ENCODE measurements around the gene DSE. TPM values are rescaled to one million over a fixed set of nuclear protein-coding genes. Genes with fewer than 3 reads are reported as not detected.
"Not testable (repeated sequence)": the region's sequence is repeated elsewhere in the genome, so short reads cannot be mapped to it uniquely, and the experiment has no call there.

Gene DSE
- total RNA-seq, 4 donors from 2014 or later = 79.5 to 95.5 (median 81.7) TPM

GRCh38 chr6:116335612-116336215 lies 35.0 kb upstream of the DSE start:
- TF ChIP-seq CTCF (IDR thresholded peaks at IDR 0.05) (no peak), POLR2A (IDR thresholded peaks at IDR 0.05) (no peak), EP300 (IDR thresholded peaks at IDR 0.05) (no peak)
- peaks cover 0 to 6% (median 0%) of the 10 kb centered on the region in 4 donors for H3K4me1 ChIP-seq
- H3K4me3 ChIP-seq = no peak overlapping the region
- WGBS, 2 donors = 80 to 87% methylated on average over 1 of the region's 1 CpG
- DNase-seq (ENCODE audit: low spot score in 2 of 2) = no peak
- no peaks in the 10 kb centered on the region for H3K36me3 ChIP-seq
- H3K27ac ChIP-seq = no peak overlapping the region
- no peaks in the 10 kb centered on the region for H3K9me3 ChIP-seq
- no peaks in the 10 kb centered on the region for H3K27me3 ChIP-seq

- Histone ChIP-seq H3K4me1 (peaks cover 0 to 6% (median 0%) of the 10 kb centered on the region in 4 donors), H3K27me3 (no peaks in the 10 kb centered on the region), H3K9me3 (no peaks in the 10 kb centered on the region), H3K4me3 (no peak overlapping the region), H3K27ac (peak overlapping the region in 2 of 4 donors; percentile 25 to 50), H3K36me3 (no peaks in the 10 kb centered on the region)
- no peak for DNase-seq (ENCODE audit: low spot score in 2 of 2)
- WGBS, 2 donors = 71 to 79% methylated on average over 2 of the region's 2 CpGs
- TF ChIP-seq EP300 (IDR thresholded peaks at IDR 0.05) = no peak
- no peak for TF ChIP-seq CTCF (IDR thresholded peaks at IDR 0.05)
- no peak for TF ChIP-seq POLR2A (IDR thresholded peaks at IDR 0.05)
These were observed 31.8 kb upstream of the DSE start for GRCh38 chr6:116338943-116339342.

- not testable (repeated sequence) for H3K36me3 ChIP-seq; H3K27me3 ChIP-seq; H3K4me3 ChIP-seq; H3K4me1 ChIP-seq; DNase-seq (ENCODE audit: low spot score in 2 of 2); H3K27ac ChIP-seq; H3K9me3 ChIP-seq
- WGBS, 2 donors = 96 to 98% methylated on average over 5 of the region's 5 CpGs
These were observed 30.1 kb upstream of the DSE start for GRCh38 chr6:116340625-116341024.

DNA sequence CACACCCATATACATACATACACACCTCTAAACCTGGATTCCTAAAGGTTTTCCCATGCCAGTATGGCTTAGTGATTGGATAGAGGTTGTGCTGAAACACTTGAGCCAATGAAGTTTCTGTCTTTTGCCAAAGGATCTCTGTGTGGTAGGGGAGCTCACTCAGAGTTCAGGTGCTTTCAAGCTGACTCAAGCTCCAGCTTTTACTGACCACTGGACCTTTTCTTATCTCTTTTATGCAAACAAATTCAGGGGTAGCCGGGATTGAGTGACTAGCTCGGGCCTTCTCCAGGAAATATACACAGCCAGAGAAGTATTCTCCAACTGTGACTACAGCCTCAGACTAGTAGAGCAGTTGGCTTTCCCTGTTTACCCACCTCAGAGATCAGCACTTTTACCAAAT lies 21.5 kb upstream of the DSE start:
- Histone ChIP-seq H3K36me3 (no peaks in the 10 kb centered on the region), H3K27ac (peak overlapping the region in 2 of 4 donors; percentile 83 to 85), H3K4me3 (no peak overlapping the region), H3K27me3 (no peaks in the 10 kb centered on the region), H3K9me3 (no peaks in the 10 kb centered on the region), H3K4me1 (peaks cover 0 to 51% (median 20%) of the 10 kb centered on the region in 4 donors)
- 72 to 85% methylated on average over 2 of the region's 2 CpGs for WGBS, 2 donors
- no peak for DNase-seq (ENCODE audit: low spot score in 2 of 2)
- TF ChIP-seq EP300 (IDR thresholded peaks at IDR 0.05) (no peak), CTCF (IDR thresholded peaks at IDR 0.05) (no peak), POLR2A (IDR thresholded peaks at IDR 0.05) (no peak)

DNA sequence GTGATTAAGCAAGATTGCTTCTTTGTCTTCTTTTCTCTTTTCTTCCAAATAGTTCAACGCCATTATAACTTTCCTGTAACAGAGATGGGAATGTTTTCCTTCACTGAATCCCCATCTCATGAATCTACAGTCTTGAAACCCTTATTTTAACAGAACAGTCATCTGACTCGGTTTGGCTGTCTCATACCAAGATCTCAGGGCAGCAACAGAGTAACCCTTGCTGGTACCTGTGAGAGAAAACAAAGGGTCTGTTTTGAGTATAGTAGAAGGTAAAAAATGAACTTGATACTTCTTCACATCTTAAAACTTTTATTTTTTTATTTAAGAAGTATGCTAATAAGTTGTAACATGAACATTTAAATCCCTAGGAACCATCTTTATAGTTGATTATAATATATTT lies 19.6 kb upstream of the DSE start:
- Histone ChIP-seq H3K4me1 (peaks cover 0 to 59% (median 21%) of the 10 kb centered on the region in 4 donors), H3K36me3 (no peaks in the 10 kb centered on the region), H3K27ac (peak overlapping the region in 2 of 4 donors; percentile 83 to 85), H3K4me3 (no peak overlapping the region), H3K27me3 (no peaks in the 10 kb centered on the region), H3K9me3 (no peaks in the 10 kb centered on the region)
- TF ChIP-seq POLR2A (IDR thresholded peaks at IDR 0.05) (no peak), CTCF (IDR thresholded peaks at IDR 0.05) (no peak), EP300 (IDR thresholded peaks at IDR 0.05) (no peak)
- no peak for DNase-seq (ENCODE audit: low spot score in 2 of 2)
- WGBS, 2 donors = 20 to 32% methylated on average over 2 of the region's 2 CpGs
